DMS53 treated with DMSO at 0.1 percent for 48 hours (cell line): ENCODE data around the gene C22orf39.
A peak's percentile ranks its signal among the peaks of the same experiment; 100 is the strongest.
"Not testable (repeated sequence)": the region's sequence is repeated elsewhere in the genome, so short reads cannot be mapped to it uniquely, and the experiment has no call there.

Experiments
- DNase-seq: peaks from one replicate; lab custom pipeline; 2025; ENCODE audit not compliant: unreplicated experiment; lab: John Stamatoyannopoulos, UW

The C22orf39 gene

DNA sequence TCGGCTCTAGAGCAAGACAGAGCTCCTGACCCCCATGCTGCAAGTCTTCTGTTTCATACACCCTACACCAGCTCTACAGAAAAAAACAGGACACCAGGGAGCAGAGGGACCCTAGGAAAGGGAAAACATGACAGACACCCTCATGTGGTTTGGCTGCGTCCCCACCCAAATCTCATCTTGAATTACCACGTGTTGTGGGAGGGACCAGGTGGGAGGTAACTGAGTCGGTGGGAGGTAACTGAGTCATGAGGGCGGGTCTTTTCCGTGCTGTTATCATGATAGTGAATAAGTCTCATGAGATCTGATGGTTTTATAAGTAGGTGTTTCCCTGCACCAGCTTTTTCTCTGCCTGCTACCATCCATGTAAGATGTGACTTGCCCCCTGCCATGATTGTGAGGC lies 6.6 kb upstream of the C22orf39 start:
- DNase-seq = no peak

DNA sequence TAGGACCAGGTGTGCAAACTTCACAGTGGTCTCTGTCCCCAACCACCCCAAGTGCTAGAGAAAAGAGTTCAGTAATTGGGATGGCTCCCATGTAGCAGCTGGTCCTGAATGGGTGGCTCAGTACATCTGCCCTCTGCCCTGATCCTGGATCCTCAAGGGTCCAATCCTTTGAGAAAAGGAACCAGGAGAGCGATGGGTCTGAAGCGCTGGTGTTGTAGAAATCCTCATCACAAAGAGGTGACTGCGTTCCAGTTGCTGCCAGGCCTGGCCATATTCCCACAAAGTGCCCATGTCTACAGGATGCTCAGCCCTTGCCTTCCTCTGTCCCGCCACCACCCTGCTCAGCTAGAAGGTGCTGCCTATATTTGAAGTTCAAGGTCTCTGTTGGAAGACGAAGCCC lies 6.2 kb upstream of the C22orf39 start:
- no peak for DNase-seq

DNA sequence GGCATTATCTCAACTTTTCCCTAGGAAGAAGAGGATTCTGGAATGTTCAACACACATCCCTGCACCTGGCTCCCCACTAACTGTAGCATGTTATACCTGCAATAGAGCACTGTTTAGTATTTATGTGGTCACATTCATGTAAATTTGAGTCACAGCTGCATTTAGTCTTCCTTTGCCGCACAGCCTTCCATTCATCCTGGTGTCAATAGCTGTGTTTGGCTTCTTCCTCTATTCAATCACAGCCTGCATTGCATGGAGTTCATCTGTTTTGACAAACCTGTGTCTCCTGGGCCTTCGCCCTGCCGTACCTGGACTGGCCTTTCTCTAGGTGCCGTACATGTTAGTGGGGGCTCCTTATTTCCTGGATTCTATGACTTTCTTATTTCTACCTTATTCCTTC lies 4.1 kb upstream of the C22orf39 start:
- DNase-seq = no peak

DNA sequence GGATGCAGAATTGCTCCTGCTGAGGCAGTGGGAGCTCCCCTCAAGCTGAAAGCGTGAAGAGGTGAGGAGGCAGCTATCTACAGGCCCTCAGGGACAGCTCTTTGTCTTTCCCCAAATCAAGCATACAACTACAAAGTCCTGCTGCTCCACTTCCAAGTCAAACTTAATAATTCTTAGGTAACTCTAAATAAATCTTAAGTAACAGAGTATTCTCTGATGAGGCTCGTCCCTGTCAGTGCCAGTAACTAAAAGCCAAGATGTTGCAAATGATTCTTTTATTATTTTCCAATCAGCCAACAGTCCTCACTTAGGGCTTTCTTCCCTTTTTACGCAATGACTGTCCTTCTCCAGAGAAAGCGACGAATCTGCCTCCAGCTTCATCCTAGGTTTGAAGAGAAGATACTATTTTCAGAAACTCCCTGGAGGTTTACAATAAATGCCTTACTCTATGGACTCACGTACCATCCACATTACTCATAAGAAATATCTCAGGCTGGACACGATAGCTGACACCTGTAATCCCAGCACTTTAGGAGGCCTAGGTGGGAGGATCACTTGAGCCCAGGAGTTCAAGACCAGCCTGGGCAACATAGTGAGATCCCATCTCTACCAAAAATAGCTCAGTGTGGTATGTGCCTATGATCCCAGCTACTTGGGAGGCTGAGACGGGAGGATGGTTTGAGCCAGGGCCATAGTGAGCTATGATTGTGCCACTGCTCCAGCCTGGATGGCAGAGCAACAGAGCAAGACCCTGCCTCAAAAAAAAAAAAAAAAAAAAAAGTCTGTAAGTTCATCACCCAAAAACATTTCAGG lies 3.1 kb upstream of the C22orf39 start:
- no peak for DNase-seq

DNA sequence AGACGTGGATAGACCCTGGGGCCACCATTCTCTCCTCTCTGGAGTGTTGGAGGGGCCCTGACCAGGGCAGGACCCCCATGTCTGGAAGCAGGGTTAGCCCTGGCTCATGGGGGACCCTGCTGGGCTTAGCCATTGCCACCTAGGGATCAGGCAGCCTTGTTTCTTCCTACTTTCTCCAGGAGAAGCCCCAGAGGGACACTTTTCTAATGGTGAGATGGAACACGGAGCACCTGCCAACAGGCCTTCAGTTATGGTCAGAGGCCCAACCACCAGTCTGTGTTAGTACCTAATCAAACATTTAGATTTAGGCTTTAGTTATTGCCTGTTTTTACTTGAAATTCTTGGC lies 1.9 kb upstream of the C22orf39 start:
- DNase-seq = no peak

DNA sequence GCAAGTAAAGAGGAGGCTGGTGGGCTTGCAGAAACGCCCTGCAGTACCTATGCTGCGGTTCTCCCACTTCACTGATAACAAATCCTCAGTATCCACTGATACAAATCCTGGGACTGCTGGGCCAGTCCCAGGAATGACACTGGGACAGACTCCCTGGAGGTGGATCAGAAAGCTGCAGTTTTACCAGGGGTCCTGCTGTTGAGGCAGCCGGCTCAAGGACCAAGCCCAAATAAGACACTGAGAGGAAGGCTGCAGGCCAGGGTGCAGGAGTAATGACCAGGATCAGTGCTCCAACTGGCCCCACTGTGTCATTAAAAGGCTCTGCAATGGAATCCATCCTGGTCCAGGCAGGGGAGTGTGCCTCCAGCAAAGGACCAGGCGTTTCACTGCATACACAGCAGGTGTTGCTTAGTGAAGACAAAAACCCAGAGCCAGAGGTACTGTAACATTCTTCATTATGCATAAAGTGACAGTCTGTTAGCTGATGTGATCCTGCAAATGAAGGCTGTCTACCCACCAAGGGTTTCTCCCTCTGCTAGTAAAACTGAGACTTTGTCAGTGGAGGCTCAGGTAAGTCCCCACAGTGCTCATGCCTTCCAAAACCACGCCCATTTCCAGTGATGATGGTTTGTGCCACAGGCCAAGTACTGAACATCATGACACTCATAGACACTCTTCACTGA lies 1.4 kb upstream of the C22orf39 start:
- DNase-seq = no peak

DNA sequence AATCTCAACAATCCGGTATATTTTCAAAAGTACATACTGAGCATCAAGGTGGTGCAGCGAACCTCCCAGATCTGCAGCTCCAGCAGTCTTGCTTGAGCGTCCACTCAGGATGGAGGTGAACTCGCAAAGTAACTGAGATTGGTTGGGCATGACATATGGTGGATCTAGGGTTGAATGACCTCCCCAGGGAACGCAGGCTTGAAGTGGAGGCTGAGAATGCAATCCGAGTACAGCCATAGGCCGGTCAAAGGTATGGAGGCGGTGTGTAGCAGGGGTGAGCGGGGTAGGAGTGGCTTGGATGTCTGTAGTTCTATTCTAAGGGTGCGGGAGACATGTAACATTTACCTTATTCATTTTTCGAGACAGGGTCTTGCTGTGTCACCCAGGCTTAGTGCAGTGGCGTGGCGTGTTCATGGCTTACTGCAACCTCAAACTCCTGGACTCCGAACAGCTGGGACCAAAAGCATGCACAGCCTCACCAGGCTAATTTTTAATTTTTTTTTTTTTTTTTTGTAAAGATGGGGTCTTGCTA lies 631 bp upstream of the C22orf39 start:
- DNase-seq = peak; percentile 26

DNA sequence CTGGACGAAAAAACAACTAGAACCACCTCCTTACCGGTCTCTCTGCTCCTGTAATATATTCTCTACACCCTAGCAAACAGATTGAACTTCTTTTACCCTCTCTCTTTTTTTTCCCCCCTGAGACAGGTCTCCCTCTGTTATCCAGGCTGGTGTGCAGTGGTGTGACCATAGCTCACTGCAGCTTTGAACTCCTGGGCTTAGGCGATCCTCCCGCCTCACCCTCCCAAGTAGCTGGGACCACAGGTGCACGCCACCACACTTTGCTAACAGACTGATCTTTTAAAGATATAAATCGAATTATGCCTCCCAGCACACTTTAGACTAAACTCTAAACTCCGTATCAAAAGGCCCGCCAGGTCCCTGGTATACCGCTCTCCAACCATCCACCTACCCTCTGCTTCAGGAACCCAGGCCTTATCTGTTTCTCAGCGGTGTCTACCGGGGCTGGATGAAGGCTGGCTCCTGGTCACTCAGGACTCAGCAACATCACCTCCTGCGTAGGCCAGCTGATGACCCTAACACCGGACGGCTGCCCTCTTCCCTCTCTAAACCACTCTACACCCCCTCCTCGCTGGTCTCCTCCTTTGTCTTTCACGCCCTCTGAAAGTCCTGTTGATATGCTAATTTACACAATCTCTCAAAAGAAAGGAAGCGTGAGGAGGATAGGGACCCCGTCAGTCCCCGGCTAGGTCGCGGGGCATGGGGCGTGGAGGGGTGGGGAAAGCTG lies 745 bp downstream of the C22orf39 start:
- no peak for DNase-seq

DNA sequence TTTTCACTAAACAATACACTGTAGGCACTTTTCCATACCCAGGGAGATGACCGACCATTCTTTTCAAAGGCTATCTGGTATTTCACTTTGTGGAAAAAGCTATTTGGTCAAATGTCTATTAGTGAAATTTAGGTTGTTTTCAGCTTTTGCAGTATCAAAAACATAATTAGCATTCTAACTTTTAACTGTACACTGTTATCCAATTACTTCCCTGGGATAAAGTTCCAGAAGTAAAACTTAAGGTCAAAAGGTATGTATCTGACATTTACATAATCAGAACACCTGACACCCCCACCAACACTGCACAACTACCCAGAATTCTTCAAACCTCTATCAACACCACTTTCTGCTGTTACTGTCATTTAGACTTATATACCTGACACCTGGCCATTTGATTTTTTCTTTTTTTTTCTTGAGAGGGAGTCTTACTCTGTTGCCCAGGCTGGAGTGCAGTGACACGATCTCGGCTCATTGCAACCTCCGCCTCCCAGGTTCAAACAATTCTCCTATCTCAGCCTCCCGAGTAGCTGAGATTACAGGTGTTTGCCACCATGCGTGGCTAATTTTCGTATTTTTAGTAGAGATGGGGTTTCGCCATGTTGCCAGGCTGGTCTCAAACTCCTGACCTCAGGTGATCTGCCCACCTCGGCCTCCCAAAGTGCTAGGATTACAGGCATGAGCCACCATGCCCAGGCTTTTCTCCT lies 2.1 kb downstream of the C22orf39 start:
- DNase-seq = not testable (repeated sequence)

DNA sequence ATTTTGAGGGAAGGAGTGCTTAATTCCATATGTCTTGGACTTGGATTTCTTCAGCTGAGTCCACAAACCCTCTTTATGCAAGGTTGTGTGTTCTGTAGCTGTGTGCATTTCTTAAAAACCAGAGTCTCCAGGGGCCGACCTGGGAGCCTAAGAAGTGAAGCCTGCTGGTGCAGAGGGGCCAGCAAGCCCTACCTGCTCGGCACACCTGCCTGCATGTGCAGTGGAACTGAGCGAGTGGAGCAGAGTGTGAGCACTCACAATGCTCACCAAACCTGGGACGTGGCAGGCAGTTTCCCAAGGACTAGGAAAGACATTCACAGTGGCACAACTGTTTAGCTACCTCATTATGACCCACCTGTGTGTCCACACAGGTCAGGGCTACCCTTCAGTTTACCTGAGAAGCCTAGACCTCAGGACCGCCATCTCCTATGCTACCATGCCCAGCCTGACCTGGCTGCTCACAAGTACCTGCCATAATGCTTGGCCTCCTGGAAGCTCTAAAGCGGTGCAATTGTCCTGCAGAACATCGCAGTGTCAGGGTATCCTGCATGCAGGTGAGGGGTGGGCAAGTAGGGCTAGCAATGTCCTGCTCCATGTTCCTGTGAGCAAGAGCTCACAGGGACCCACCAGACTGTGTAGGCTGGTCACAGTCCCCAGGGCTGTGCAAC lies 3.8 kb downstream of the C22orf39 start:
- DNase-seq = no peak

DNA sequence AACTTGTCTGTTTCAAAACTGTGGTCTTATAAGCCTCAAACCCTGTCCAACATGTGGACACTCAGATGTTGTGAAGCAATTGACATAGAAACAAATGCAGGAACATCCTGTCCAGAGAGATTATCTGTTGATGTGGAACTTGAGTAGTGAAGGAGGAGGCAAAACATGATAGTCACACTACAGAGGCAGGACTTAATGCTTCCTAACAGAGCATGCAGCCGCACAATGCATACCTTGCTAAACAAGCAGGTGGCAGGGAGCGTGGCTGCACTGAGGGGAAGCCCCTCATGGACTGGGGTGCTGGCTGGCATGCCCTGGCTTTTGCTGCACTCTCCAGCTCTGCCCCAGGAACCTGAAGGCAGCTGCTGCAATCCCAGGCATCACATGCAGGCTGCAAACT lies 5.3 kb downstream of the C22orf39 start:
- no peak for DNase-seq

DNA sequence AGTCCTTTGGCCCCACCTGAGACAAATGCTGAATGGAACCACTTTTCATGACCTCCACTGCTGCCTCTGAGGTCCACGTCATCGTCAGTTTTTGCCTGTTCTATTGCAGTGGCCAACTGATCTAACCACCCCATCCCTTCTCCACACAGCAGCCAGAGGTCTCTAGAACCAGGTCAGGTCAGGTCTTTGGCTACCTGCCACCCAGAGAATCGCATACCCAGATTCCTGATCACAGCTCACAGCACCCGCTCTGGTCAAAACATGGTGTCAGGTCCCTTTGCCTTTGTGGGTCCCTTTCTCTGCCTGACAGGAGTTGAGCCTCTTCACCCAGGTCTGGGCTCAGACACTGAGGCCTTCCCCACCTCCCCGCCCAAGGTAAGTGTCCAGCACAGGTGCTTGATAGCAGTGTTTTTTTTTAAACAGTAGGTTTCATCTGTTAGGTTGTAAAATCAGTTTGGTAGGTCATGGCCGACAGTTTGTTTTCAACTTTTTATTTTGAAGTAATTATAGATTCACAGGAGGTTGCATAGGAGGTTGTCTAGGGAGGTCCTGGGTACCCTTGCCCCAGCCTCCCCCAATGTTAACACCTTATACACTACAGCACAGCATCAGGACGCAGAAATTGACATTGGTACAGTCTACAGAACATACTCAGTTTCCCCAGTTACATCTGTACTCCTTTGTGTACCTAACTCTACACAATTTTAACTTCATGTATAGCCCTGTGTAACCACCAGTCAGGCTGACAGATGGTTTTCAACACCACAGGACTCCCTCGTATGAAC lies 6.9 kb downstream of the C22orf39 start:
- DNase-seq = no peak

DNA sequence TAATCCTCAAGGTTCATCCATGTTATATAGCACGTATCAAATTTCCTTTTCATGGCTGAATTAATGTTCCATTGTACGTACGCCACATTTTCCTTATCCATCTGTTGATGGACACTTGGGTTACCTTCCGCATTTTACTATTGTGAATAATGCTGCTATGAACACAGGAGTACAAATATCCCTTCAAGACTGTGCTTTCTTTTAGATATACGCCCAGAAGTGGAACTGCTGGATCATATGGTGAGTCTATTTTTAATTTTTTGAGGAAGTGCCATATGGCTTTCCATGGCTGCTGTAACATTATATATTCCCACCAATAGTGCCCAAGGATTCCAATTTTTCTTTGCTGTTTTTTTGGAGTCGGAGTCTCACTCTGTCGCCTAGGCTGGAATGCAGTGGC lies 9.2 kb downstream of the C22orf39 start:
- no peak for DNase-seq

DNA sequence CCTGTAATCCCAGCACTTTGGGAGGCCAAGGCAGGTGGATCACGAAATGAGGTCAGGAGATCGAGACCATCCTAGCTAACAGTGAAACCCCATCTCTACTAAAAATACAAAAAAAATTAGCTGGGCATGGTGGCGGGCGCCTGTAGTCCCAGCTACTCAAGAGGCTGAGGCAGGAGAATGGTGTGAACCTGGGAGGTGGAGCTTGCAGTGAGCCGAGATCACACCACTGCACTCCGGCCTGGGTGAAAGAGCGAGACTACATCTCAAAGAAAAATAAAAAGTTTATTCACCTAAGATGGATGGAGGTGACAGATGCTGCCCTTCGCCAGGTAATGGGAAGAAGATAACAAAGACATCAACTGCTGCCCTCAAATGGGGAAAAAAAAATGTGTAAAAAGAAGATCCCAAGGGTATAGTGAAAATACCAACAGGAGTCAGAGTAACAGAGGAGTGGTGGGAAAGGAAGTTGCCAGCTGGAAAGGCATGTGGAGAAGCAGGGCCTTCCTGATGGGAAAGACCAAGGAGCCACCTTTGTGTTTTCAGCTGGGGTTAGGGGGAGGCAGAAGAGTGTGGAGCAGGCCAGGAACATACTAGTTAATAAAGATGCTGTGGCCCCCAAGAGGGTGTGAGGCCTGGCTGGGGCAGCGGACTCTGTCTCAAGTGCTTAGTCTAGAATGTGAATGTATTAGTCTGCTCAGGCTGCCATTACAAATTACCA lies 10.9 kb downstream of the C22orf39 start:
- not testable (repeated sequence) for DNase-seq

DNA sequence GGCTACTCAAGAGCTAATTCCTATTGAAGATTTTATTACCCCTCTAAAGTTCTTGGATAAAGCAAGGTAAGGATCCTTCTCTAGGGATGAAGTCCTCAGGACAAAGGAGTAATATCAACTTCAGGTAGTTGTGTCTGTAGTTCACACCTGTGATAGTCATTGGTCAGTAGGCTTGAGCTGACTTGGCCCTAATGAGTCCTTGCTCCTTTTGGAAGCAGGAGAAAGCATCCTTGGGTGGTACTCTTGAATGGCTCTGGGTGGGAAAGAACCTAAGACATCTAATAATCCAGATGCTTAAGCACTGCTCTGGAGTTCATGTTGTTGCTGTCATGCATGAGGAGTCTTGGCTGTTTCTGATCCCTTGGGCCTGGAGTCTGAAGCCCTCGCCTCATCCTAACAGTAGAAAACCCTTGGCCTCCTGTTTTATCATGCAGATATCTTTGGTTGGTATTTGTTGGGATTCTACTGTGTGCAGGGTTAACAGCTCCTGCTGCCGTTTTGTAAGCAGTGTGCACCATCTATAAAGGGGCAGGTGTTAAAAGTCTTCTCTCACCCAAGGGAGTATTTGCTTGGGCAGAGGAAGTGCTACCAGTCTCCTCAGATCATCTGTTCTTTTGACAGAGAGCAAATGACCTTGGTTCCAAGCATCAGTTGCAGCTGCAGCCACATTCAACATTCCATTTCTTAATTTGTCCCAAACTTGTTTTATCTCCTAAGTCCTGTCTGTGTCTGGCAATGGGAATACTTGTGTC lies 12.5 kb downstream of the C22orf39 start:
- DNase-seq = no peak

DNA sequence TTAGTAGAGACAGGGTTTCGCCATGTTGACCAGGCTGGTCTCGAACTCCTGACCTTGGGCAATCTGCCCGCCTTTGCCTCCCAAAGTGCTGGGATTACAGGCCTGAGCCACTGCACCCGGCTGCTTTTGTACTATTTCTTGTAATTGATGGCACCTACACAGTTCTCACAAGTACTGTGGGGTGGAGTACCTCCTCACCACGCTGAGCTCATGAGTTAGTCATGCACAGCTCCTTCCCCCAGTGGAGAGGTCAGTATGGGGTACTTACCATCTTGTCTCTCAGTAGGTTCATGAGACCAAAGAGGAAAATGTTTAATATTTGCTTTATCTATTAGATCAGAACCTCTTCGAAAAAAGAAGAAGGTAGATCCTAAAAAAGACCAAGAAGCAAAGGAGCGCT lies 13.1 kb downstream of the C22orf39 start:
- DNase-seq = no peak

DNA sequence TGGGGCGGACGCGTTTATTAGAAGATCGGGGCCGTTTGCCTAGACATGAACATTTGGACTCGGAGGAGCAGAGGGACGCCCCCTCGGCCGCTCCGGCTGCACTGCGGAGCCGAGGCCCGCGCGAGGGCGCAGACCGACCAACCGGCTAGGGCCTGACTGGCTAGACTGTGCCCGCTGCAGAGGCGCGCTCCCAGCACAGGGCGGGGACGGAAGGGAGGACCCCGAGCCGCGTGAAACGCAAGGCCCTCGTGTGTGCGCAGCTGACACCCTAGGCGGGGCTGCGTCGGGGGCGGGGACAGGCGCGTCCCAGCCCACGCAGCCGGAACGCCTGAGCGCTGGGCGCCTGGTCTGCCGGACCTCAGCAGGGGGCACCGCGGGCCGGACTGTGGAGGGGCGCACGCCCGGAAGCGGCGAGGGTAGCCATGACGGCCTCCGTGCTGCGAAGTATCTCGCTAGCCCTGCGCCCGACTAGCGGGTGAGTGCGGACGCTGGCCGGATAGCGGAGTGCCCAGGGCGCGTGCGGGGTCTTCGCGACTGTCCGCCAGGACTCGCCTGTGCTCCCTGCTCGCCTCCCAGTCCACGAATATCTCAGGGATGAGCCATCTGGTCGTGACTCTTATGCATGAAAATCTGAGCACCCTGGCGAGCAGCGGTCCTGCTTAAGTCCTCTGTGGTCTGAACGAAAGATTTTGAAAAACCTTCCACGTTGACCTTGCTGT lies 15.2 kb downstream of the C22orf39 start, which contains the start of gene MRPL40:
Gene MRPL40 (plus strand): TSS at position 413 of the 719 bp plus-strand sequence. CDS start 10 bp downstream, at position 423.
- DNase-seq = peak; percentile 52

DNA sequence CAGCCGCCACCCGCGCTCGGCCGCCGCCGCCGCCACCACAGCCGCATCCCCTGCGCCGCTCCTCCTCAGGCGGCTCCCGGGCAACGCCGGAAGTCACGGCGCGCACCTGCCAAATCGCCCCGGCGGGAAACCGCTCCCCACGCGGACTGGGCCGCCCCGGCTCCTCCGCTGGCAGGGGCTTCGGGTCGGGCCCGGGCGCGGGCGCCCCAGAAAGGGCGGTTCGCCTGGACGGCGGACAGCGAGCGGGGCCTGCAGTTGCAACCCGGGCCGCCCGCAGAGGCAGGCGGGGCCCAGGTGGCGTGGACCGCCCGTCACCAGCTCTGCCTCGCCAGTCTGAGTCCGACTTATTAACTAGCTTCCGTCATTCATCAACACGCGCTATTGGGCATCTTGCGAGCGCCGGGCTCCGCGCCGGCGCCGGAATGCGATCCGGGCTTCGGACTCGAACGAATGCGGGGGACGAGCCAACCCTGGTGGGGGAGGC lies 15.8 kb downstream of the C22orf39 start, which contains the start of gene HIRA:
Gene HIRA (minus strand): TSS at position 85 of the 484 bp plus-strand sequence. CDS start 257 bp downstream, outside the sequence.
- DNase-seq = no peak
